SK-N-SH (cell line): ENCODE measurements around the gene TRAF3IP1. TPM values are rescaled to one million over a fixed set of nuclear protein-coding genes. Genes with fewer than 3 reads are reported as not detected.

Experiments used
- CTCF ChIA-PET: fragments of 300-600, 350-600 bp; formaldehyde crosslinking; extraction: SDS; loops from one replicate; lab custom pipeline; 2021; lab: Yijun Ruan, JAX
- POLR2A ChIA-PET: fragments of 350-600 bp; sonication (Branson Sonifier 250); formaldehyde crosslinking; extraction: SDS; loops from one replicate; lab custom pipeline; 2020; ENCODE audit warnings: antibody characterized with exemption, inconsistent platforms; lab: Yijun Ruan, JAX
- DNase-seq: peaks from one replicate; pipeline ENCODE4 v3.0.0; 2012
- H2AFZ ChIP-seq: fragments of 200-600 bp; sonication (generic); 2 replicates; pipeline ENCODE4 v1.8.1; 2016; ENCODE audit warnings: antibody characterized with exemption, mild to moderate bottlenecking, low read depth
- H3F3A ChIP-seq: fragments of 200-600 bp; sonication (generic); replicated peaks from 2 replicates; pipeline ENCODE3; 2016; ENCODE audit warnings: antibody characterized with exemption, mild to moderate bottlenecking; ENCODE audit not compliant: insufficient read depth
- H3K27ac ChIP-seq, 2 experiments: fragments of 200-500 bp in 1 of 2; fragments of 200-600 bp in 1 of 2; sonication (Bioruptor generic) in 1 of 2; sonication (generic), shearing (Covaris generic) in 1 of 2; 2 replicates each; pipeline versions ENCODE4 v1.5.1 to v1.6.1; 2014 to 2016; ENCODE audit warnings: low read depth in 2 of 2, inconsistent platforms in 1 of 2, low read length in 1 of 2, mild to moderate bottlenecking in 1 of 2, mixed read lengths in 1 of 2
- H3K27me3 ChIP-seq: fragments of 200-600 bp; sonication (generic), shearing (Covaris generic); 2 replicates; pipeline ENCODE4 v1.6.1; 2016; ENCODE audit warnings: mixed run types; ENCODE audit not compliant: insufficient read depth
- H3K36me3 ChIP-seq, 2 experiments: fragments of 200-500 bp in 1 of 2; fragments of 200-600 bp in 1 of 2; sonication (Bioruptor generic) in 1 of 2; sonication (generic) in 1 of 2; replicated peaks in 1 of 2; 2 replicates each; pipeline versions ENCODE3 to v1.5.1; 2014 to 2016; ENCODE audit warnings: low read length in 1 of 2, mild to moderate bottlenecking in 1 of 2; ENCODE audit not compliant: insufficient read depth in 2 of 2, control insufficient read depth in 1 of 2
- H3K4me1 ChIP-seq, 2 experiments: fragments of 200-500 bp in 1 of 2; fragments of 200-600 bp in 1 of 2; sonication (Bioruptor generic) in 1 of 2; sonication (generic), shearing (Covaris generic) in 1 of 2; 2 replicates each; pipeline versions ENCODE4 v1.5.1 to v1.6.1; 2014 to 2016; ENCODE audit warnings: low read depth in 1 of 2, low read length in 1 of 2, mixed run types in 1 of 2; ENCODE audit not compliant: insufficient read depth in 2 of 2, control insufficient read depth in 1 of 2
- H3K4me2 ChIP-seq: fragments of 200-600 bp; sonication (generic), shearing (Covaris generic); 2 replicates; pipeline ENCODE4 v1.6.1; 2017; ENCODE audit warnings: mixed run types
- H3K4me3 ChIP-seq, 2 experiments: fragments of 200-500 bp in 1 of 2; fragments of 200-600 bp in 1 of 2; sonication (Bioruptor generic) in 1 of 2; sonication (generic), shearing (Covaris generic) in 1 of 2; 2 replicates each; pipeline versions ENCODE4 v1.5.1 to v1.8.1; 2014 to 2016; ENCODE audit warnings: low read depth in 2 of 2, inconsistent platforms in 1 of 2, low read length in 1 of 2, mild to moderate bottlenecking in 1 of 2, mixed read lengths in 1 of 2, moderate library complexity in 1 of 2
- H3K79me2 ChIP-seq: fragments of 200-600 bp; sonication (generic); 2 replicates; pipeline ENCODE4 v1.8.1; 2017; ENCODE audit warnings: mild to moderate bottlenecking; ENCODE audit not compliant: insufficient read depth
- H3K9ac ChIP-seq: fragments of 200-600 bp; sonication (generic); 2 replicates; pipeline ENCODE4 v1.6.1; 2017; ENCODE audit warnings: mixed run types
- H3K9me2 ChIP-seq: fragments of 200-600 bp; sonication (generic); 2 replicates; pipeline ENCODE4 v1.6.1; 2017; ENCODE audit warnings: mixed run types
- H3K9me3 ChIP-seq: fragments of 200-600 bp; sonication (generic); 2 replicates; pipeline ENCODE4 v1.6.1; 2017; ENCODE audit warnings: mixed run types, mild to moderate bottlenecking, moderate library complexity
- H4K20me1 ChIP-seq: fragments of 200-600 bp; sonication (generic); 2 replicates; pipeline ENCODE4 v1.6.1; 2017; ENCODE audit warnings: mild to moderate bottlenecking, mixed run types; ENCODE audit not compliant: insufficient read depth
- CHD2 ChIP-seq: fragments of 150-350 bp; IDR thresholded peaks from 2 replicates; pipeline ENCODE4 v1.6.1; 2018; ENCODE audit warnings: low read length; ENCODE audit not compliant: partially characterized antibody
- ELF1 ChIP-seq: IDR thresholded peaks from 2 replicates; pipeline ENCODE4 v1.4.0; 2012
- FOSL2 ChIP-seq: IDR thresholded peaks from 2 replicates; pipeline ENCODE4 v1.4.0; 2012; ENCODE audit warnings: low read depth, mild to moderate bottlenecking, moderate library complexity, borderline replicate concordance
- FOXJ3 ChIP-seq: sonication (generic); formaldehyde crosslinking; IDR thresholded peaks from 2 replicates; pipeline ENCODE4 v1.5.1; 2020; ENCODE audit warnings: mild to moderate bottlenecking, missing genetic modification reagents
- GABPA ChIP-seq: IDR thresholded peaks from 2 replicates; pipeline ENCODE4 v1.4.0; 2012; ENCODE audit warnings: low read depth, mild to moderate bottlenecking
- MEF2A ChIP-seq: IDR thresholded peaks from 2 replicates; pipeline ENCODE4 v1.4.0; 2012; ENCODE audit warnings: low read depth, borderline replicate concordance
- POLR2AphosphoS5 ChIP-seq: IDR thresholded peaks from 2 replicates; pipeline ENCODE4 v1.6.1; 2012; ENCODE audit warnings: low read depth, low read length
- RAD21 ChIP-seq: IDR thresholded peaks from 2 replicates; pipeline ENCODE4 v1.6.1; 2012; ENCODE audit warnings: mild to moderate bottlenecking, low read length
- RCOR1 ChIP-seq: fragments of 150-350 bp; IDR thresholded peaks from 2 replicates; pipeline ENCODE4 v1.6.1; 2017; ENCODE audit warnings: antibody characterized with exemption, low read length
- RXRA ChIP-seq: IDR thresholded peaks from 2 replicates; pipeline ENCODE4 v1.4.0; 2012; ENCODE audit warnings: low read depth, mild to moderate bottlenecking, borderline replicate concordance
- SIN3A ChIP-seq: IDR thresholded peaks from 2 replicates; pipeline ENCODE4 v1.6.1; 2012; ENCODE audit warnings: low read depth, mild to moderate bottlenecking, low read length, moderate library complexity, borderline replicate concordance
- SMC3 ChIP-seq: IDR thresholded peaks from 2 replicates; pipeline ENCODE4 v1.6.1; 2012; ENCODE audit warnings: low read depth, low read length, improper control_type of control experiment
- YY1 ChIP-seq: IDR thresholded peaks from 2 replicates; pipeline ENCODE4 v1.4.0; 2012; ENCODE audit warnings: low read depth, mild to moderate bottlenecking
- WGBS: methylation state at CpG from one replicate; pipeline ENCODE4 v1.1.6; 2017; ENCODE audit warnings: low lambda C conversion rate; 5-methylcytosine and 5-hydroxymethylcytosine counted together
- polyA plus RNA-seq, 3 experiments: library from polyadenylated mRNA; depleted of rRNA; stranded (reverse); fragments of >200 nt; gene quantifications; 2 replicates each; pipeline ENCODE4 v1.2.3, GENCODE V29; 2012
- TF ChIP-seq, protein P1 (sequence below): fragments of 150-350 bp; IDR thresholded peaks from 2 replicates; pipeline ENCODE4 v1.6.1; 2017; ENCODE audit warnings: antibody characterized with exemption, low read length, low read depth, borderline replicate concordance
- TF ChIP-seq, protein P2 (sequence below): IDR thresholded peaks from 2 replicates; pipeline ENCODE4 v1.4.0; 2012; ENCODE audit warnings: low read depth, borderline replicate concordance
- TF ChIP-seq, protein P3 (sequence below): IDR thresholded peaks from 2 replicates; pipeline ENCODE4 v1.4.0; 2012; ENCODE audit warnings: low read depth
- TF ChIP-seq, protein P4 (sequence below): IDR thresholded peaks from 2 replicates; pipeline ENCODE4; 2012

The TRAF3IP1 gene
- polyA plus RNA-seq, 1 of the 3 experiments (the other 2 are of a cell fraction) = 15.0 TPM

GRCh38 chr2:238422285-238422684 lies 102.0 kb downstream of the TRAF3IP1 start:
- H3K79me2 ChIP-seq = peaks cover 12% of the 10 kb centered on the region
- H3K9me3 ChIP-seq = no peaks in the 10 kb centered on the region
- no peak overlapping the region for H3K27ac ChIP-seq
- H3K4me1 ChIP-seq = peaks cover 8 to 10% of the 10 kb centered on the region in 2 experiments; a peak in 2 of 4 replicates
- H3F3A ChIP-seq = peaks cover 5% of the 10 kb centered on the region
- WGBS = 98% methylated on average over 9 of the region's 10 CpGs
- H2AFZ ChIP-seq = no peak overlapping the region
- POLR2A ChIA-PET = no interaction called here
- H3K9ac ChIP-seq = no peak overlapping the region
- no peaks in the 10 kb centered on the region for H3K9me2 ChIP-seq
- H3K4me3 ChIP-seq = no peak overlapping the region
- TF ChIP-seq, protein P1, sequence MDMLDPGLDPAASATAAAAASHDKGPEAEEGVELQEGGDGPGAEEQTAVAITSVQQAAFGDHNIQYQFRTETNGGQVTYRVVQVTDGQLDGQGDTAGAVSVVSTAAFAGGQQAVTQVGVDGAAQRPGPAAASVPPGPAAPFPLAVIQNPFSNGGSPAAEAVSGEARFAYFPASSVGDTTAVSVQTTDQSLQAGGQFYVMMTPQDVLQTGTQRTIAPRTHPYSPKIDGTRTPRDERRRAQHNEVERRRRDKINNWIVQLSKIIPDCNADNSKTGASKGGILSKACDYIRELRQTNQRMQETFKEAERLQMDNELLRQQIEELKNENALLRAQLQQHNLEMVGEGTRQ = no peak
- no peak for TF ChIP-seq RXRA
- no peak for TF ChIP-seq FOSL2
- TF ChIP-seq POLR2AphosphoS5 = no peak
- H3K4me2 ChIP-seq = no peak overlapping the region
- no peaks in the 10 kb centered on the region for H3K27me3 ChIP-seq
- no peaks in the 10 kb centered on the region for H3K36me3 ChIP-seq
- CTCF ChIA-PET = interaction anchor here (0.7 kb wide), 1 partner anchor 95 kb away, joined by 3 read pairs; no protein-coding TSS in a partner anchor
- H4K20me1 ChIP-seq = no peaks in the 10 kb centered on the region
- no peak for DNase-seq

DNA sequence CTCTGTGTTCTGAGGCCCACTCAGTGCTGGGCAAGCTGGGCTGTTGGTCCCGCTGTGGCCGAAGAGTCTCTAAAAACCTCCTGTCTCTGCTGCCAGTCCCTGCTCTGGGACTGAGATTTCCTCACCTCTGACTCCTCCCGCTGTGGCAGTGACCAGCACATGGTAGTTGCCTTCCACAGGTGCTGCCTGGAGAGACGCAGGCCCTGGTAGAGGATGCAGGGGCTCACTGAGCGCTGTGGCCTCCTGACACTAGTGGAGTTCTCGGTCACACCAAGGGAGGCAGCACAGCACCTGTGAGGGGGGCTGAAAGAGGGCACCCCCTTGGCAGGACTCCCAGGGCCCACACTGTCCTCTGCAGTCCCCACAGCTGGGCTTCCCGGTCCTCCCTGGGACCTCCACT lies 102.6 kb downstream of the TRAF3IP1 start:
- POLR2A ChIA-PET = no interaction called here
- no peaks in the 10 kb centered on the region for H4K20me1 ChIP-seq

More for the DNA sequence above, 102.6 kb downstream of the TRAF3IP1 start:
- no peak for DNase-seq
- Histone ChIP-seq H3K9me2 (no peaks in the 10 kb centered on the region), H3K9ac (no peak overlapping the region), H3K27me3 (no peaks in the 10 kb centered on the region), H3K9me3 (no peaks in the 10 kb centered on the region), H3K4me2 (no peak overlapping the region), H2AFZ (no peak overlapping the region), H3F3A (peaks cover 5% of the 10 kb centered on the region), H3K27ac (no peak overlapping the region), H3K4me3 (no peak overlapping the region), H3K4me1 (peaks cover 11 to 12% of the 10 kb centered on the region in 2 experiments; a peak in 3 of 4 replicates), H3K79me2 (peaks cover 19% of the 10 kb centered on the region), H3K36me3 (no peaks in the 10 kb centered on the region)
- CTCF ChIA-PET = no interaction called here
- no peak for TF ChIP-seq YY1
- TF ChIP-seq RCOR1 = no peak
- TF ChIP-seq, protein P2, sequence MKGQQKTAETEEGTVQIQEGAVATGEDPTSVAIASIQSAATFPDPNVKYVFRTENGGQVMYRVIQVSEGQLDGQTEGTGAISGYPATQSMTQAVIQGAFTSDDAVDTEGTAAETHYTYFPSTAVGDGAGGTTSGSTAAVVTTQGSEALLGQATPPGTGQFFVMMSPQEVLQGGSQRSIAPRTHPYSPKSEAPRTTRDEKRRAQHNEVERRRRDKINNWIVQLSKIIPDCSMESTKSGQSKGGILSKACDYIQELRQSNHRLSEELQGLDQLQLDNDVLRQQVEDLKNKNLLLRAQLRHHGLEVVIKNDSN = no peak
- TF ChIP-seq, protein P1 = no peak
- TF ChIP-seq RXRA = no peak
- no peak for TF ChIP-seq ELF1
- TF ChIP-seq GABPA = no peak
- no peak for TF ChIP-seq CHD2
- TF ChIP-seq MEF2A = no peak
- no peak for TF ChIP-seq FOXJ3 (CRISPR knock-in tag)
- TF ChIP-seq FOSL2 = no peak
- no peak for TF ChIP-seq POLR2AphosphoS5
- TF ChIP-seq, protein P3, sequence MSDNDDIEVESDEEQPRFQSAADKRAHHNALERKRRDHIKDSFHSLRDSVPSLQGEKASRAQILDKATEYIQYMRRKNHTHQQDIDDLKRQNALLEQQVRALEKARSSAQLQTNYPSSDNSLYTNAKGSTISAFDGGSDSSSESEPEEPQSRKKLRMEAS = no peak
- TF ChIP-seq, protein P4, sequence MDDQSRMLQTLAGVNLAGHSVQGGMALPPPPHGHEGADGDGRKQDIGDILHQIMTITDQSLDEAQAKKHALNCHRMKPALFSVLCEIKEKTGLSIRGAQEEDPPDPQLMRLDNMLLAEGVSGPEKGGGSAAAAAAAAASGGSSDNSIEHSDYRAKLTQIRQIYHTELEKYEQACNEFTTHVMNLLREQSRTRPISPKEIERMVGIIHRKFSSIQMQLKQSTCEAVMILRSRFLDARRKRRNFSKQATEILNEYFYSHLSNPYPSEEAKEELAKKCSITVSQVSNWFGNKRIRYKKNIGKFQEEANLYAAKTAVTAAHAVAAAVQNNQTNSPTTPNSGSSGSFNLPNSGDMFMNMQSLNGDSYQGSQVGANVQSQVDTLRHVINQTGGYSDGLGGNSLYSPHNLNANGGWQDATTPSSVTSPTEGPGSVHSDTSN = no peak
- no peak for TF ChIP-seq SIN3A
- no peak for TF ChIP-seq SMC3
- no peak for TF ChIP-seq RAD21
- WGBS = no CpG with 5 or more reads among the region's 7 CpGs
